Retina (tissue), 1 donor: ENCODE measurements around the gene PDGFD.

Experiments used
- DNase-seq: peaks from one replicate; pipeline ENCODE4 v3.0.0-alpha.2; 2016

PDGFD gene

DNA sequence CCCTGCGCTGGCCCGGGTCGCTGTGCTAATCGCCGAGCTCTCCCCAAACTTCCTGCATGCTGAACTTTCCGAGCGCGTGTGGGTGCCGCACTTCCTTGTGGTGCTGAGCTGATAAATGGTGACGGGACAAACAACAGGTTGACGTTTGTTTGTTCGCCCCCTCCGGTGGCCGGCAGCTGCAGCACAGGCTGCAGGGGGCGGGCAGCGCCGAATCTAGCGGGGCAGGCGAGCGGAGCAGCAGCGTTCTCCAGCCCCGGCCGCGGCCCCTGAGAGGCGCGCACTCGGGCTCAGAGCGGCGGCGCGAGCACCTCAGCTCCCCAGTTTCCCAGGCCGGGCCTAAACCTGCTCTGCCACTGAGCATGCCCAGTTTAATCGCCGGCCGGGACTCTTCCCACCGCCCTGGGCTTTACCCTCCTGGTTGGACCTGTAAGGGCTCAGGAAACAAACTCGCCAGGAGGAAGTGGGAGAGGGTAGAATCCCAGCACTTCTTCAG, at the start of gene PDGFD:
Gene PDGFD, minus strand, starts transcription at position 120 of the 493 bp plus-strand sequence.
- peak; percentile 88 for DNase-seq

DNA sequence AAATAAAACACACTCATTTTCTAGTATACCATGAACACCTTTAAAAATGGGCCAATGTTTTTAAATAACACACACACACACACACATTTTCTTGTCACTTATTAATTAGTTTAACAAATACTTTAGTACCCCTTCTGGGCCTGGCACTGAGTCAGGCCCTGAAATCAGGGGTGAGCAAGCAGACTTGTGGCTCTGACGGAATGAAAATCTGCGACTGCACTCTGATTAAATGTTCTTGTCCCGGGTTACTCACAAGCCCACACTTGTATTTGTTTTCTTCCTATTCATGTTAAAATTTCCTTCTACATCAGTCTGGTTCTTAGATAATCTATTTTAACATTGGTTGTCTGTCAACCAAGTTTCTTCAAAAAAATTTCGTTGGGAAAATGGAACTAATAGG, 43.0 kb upstream of the PDGFD start:
- no peak for DNase-seq

GRCh38 chr11:104205838-104206237, 41.9 kb upstream of the PDGFD start:
- no peak for DNase-seq

DNA sequence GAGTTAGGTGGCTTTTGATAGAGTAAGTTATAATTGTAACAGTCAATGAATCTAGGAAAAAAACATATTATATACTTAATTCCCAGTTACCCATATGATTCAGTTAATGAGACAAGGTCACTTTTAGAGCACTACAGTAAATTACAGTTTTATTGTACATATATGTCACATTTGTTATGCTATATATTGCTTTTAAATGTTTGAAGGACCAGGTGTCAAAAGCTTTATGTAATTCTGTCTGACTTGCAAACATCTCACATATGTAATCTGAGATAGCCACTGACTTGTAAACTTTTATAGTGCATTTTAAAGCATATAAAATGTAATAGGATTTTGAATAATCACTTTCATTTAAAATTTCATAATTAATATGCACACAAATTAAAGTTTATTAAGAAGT, 36.7 kb upstream of the PDGFD start:
- no peak for DNase-seq

GRCh38 chr11:104199053-104199452, 35.1 kb upstream of the PDGFD start:
- no peak for DNase-seq

GRCh38 chr11:104198576-104198975, 34.6 kb upstream of the PDGFD start:
- no peak for DNase-seq

DNA sequence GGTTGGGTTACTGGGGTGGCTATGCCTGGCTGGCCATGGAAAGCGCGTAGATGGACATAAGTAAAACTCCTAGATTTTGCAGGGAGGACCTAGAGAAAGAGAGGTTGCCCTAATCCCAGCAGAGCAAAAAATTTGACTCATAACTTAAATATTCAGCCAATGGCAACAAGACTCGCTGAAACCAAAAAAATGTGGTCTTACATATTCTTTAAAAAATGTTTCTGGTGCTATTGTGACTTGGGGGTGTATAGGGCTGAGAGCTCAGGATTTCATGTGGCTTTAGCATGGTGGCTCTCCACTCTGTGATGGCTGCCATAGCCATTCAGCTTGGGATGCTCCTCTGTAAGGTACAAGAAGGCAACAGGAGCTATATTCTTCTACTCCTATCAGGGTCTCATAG, 27.2 kb upstream of the PDGFD start:
- no peak for DNase-seq

GRCh38 chr11:104183593-104183992, 19.6 kb upstream of the PDGFD start:
- no peak for DNase-seq

GRCh38 chr11:104175769-104176168, 11.8 kb upstream of the PDGFD start:
- no peak for DNase-seq

DNA sequence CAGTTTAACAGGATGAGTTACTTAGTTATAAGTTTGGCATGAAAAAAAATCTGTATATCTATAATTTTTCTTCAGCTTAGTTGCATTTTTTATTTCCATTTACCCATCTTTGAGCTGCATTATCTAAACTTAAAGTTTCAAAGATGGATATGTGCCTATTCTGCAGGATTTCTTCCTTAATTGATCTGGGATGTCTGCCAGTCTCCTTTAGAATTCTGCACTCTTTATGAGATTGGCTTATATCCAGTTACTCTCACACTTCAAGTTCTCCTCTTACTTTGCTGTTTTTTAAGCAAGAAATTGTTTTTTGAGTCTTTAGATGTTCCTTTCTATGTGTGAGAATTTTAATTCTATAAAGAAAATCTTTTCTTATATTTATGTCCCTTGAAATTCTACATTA, 5.1 kb upstream of the PDGFD start:
- no peak for DNase-seq

DNA sequence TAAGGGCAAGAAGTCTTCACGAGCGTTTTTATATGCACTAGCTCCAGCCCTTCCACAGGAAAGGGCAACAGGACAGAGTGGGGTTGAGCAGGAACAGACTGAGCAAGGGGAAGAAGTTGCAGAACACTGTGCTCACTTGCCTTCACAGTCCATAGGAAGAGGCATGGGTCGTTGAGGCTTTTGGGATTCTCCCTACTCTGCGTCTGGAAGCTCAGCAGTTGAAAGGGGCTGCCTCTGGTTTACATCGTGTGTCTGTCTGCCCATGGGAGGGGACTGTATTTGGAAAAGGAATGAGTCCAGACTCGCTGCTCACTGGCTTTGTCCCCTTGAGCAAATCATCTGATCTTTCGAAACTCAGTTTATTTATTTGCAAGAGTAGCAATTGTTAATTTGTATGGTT, 1.1 kb upstream of the PDGFD start:
- no peak for DNase-seq

DNA sequence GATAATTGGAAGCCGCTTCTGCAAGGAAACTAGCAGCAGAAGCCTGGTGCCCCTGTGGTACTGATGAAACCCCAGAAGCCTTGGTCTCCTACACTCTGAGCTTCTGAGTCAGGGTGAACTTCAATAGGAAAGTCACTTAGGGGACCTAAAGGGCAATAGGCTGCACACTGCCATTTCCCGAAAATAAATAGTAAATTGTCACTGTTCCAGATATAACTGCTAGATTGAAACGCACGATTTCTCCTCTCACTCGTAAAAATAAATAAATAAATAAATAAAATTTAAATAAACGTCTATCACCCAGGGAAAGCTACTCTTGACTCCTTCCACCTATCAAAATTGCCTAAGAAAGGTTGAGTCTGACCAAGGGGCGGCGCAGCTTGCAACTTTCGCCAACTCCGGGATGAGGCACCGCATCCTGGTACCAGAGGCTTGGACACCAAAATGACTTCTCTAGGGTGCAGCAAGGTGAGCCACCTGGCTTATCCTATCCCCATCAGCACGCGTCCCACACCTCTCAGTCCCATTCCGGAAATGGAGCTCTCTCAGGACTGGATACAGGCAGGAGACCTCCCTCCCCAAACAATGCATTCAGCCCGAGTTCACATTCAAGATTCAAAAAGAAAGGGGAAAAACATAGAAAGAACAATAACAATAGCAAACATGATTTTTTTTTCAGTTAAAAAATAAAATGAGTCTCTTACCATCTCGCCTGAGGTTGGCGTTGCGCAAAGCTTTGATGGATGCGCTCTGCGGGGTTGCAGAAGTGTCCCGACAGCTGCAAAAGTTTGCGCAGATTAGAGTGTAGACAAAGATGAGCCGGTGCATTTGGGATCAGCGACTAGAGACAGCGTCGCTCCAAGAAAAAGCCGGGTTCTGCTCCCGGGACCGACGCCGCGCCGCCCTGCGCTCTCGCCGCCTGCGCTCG, 583 bp downstream of the PDGFD start:
- DNase-seq: no peak

GRCh38 chr11:104161751-104162450, 2.0 kb downstream of the PDGFD start:
- no peak for DNase-seq

DNA sequence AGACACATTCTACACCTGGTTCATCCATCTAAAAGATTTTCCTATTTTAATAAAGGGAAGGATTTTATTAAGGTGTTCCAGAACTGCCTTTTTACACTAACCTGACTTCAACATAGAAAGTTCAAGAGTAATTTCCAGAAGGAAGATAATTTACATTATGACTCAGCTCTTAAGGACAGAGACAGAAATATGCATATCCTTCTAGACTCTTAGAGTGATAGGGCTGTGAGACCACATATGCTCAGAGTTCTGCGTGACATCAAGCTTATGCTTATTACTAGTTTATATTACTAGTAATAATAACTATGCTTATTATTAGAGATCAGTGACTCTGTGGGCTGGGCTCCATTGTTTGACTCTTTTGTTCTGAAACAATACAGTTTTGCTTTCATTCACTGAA, 4.6 kb downstream of the PDGFD start:
- no peak for DNase-seq

DNA sequence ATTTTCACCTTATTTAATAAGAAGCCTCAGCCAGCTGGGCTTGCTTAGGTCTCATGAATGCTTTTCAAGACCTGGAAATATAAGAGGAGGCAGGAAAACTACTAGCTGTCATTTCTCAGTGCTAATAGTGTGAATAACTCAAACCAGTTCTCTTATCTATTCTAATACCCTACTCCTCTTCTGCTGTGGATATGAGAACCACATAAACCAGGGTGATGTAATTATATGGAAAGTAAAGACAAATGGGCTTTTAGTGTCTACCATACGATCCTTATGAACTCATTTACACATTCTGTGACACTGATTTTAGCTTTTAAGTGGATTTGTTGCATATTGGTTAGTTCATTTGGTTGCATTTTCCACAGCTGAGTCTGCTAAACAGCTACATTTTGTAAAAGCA, 8.6 kb downstream of the PDGFD start:
- no peak for DNase-seq

DNA sequence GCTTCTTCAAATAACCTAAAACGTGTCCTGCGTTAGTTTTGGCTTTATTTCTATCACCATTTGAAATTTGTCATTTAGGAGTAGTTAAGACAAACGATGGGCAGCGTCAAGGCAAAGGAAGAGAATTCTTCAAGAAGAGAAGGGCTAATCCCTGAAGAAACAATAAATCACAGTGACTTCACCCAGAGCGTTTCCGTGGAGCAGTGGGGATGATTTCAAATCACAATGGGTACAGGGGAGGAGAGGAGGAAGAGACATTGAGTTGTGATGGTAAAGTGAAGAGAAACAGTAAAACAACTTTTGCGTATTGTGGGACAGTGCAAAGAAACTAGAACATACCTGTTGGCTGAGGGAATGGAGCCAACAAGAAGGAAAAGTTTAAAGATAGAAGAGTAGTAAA, 9.7 kb downstream of the PDGFD start:
- DNase-seq: no peak

- no peak for DNase-seq
These were observed 10.9 kb downstream of the PDGFD start for GRCh38 chr11:104152941-104153505.

DNA sequence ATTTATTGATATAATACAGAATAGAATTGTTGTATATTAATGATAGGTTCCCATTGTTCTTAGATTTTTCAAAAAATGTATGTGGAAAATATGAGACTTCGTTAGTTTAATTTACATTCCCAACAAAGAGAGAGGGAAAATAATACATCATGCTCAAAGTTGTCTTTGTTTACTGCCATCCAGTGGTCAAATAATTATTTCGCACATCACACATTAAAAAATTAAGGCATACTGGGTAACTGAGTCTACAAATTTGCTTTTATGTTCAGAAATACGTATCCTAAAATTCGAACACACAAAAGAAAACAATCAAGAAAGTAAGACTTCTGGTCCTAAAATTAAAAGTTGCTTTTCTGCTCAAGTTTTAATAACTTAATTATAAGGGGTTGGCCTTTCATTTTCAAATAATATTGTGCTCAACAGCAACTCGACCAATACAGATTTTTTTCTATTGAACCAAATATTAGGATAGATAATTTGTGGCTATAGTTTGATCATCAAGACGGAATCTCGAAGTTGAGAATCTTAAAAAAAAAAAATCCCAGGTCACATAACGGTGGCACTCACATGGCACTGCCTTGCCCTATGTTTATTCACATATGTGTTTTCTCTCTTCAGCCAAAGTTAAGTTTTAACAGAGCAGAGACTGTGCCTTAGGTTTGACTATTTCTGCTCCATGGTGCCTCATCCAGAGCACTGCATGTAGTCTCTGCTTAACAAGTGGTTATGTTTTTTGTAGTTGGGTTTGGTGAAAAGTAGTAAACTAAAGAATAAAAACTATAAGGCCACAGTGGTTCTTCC, 12.3 kb downstream of the PDGFD start:
- DNase-seq: no peak

DNA sequence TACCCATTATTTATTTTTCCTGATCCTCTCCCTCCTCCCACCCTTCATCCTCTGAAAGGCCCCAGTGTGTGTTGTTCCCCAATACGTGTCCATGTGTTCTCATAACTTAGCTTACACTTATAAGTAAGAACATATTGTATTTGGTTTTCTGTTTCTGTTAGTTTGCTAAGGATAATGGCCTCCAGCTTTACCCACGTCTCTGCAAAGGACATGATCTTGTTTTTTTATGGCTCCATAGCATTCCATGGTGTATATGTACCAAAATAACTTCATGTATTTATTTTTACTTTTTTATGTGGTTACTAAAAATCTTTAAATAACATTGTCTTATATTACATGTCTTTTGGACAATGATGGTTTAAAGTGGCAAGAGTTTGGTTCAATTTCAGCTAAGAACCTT, 15.2 kb downstream of the PDGFD start:
- no peak for DNase-seq

GRCh38 chr11:104148074-104148473, 15.9 kb downstream of the PDGFD start:
- no peak for DNase-seq

- DNase-seq: no peak
These were observed 17.0 kb downstream of the PDGFD start for GRCh38 chr11:104146943-104147342.

DNA sequence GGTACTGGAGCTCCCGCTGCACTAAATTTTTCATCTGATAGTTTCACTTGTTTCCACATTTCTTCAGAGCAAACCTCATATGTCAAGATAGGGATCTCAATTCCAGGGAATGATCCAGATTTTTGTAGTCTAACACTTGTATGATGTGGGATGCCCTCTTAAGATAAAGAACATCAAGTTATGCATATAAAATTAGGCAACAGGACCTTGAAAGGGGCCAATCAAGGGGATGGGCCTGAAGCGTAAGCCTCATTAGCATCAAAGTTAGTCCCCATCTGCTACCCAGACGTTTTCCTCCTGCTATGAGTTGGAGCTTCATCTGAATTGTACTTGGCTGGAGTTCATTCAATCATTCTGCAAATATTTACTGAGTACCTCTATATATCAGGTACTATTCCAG, 17.5 kb downstream of the PDGFD start:
- no peak for DNase-seq

DNA sequence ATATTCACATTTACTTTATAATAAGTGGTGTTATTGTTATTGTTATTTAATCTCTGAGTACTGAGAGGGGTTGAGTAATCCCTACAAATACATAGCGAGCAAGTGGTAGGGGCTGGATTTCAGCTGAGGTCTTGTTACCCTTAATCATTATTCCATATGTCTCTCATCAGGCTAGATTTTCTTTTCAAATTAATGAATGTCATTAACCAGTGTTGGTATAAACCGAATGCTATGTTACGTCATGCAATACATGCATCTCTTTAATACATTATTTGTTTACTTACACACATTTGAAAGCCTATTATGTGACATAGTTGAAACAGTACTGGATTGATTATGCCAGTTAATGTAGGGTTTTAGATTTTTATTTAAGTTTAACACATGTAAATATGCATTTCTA, 18.9 kb downstream of the PDGFD start:
- DNase-seq: no peak
